ENCODE measurements around the gene GALNT17.
A peak's percentile ranks its signal among the peaks of the same experiment; 100 is the strongest.

GALNT17 gene

GRCh38 chr7:71750290-71750689 lies 618.3 kb downstream of the GALNT17 start:
- DNase-seq (ENCODE audit: low spot score): no peak

- DNase-seq (ENCODE audit: low spot score): peak; percentile 79
Measured at GRCh38 chr7:71752171-71752935, 620.4 kb downstream of the GALNT17 start.

GRCh38 chr7:71753236-71753635 lies 621.3 kb downstream of the GALNT17 start:
- no peak for DNase-seq (ENCODE audit: low spot score)

- no peak for DNase-seq (ENCODE audit: low spot score)
Measured at GRCh38 chr7:71753956-71754664, 622.2 kb downstream of the GALNT17 start.

- no peak for DNase-seq (ENCODE audit: low spot score)
Measured at GRCh38 chr7:71754828-71755227, 622.9 kb downstream of the GALNT17 start.

- no peak for DNase-seq (ENCODE audit: low spot score)
Measured at GRCh38 chr7:71761336-71761735, 629.4 kb downstream of the GALNT17 start.

All from GM03348 (cell line).